Keratinocyte (primary cell): ENCODE results near the gene FAM13A. TPM values are rescaled to one million over a fixed set of nuclear protein-coding genes. Genes with fewer than 3 reads are reported as not detected.

Source experiments
- DNase-seq: peaks from one replicate; pipeline ENCODE4 v3.0.0-alpha.2; 2011; ENCODE audit warnings: low read depth, missing footprints, low spot score
- FAIRE-seq: peaks from 2 replicates; lab custom pipeline; 2011; peaks lifted over from hg19 to GRCh38; lab: Jason Lieb, UNC
- H2AFZ ChIP-seq: 2 replicates; pipeline ENCODE4 v1.6.0; 2012; ENCODE audit warnings: low read length, control low read depth, inconsistent platforms; ENCODE audit not compliant: control insufficient read depth
- H3K27ac ChIP-seq: 2 replicates; pipeline ENCODE4 v1.5.1; 2011; ENCODE audit warnings: low read length; ENCODE audit not compliant: control insufficient read depth, insufficient read depth
- H3K27me3 ChIP-seq: 3 replicates; pipeline ENCODE4 v1.6.0; 2011; ENCODE audit warnings: low read length; ENCODE audit not compliant: control insufficient read depth, insufficient read depth; ENCODE audit errors: extremely low read depth
- H3K36me3 ChIP-seq, 2 experiments: 2 replicates in 1 of 2; 3 replicates in 1 of 2; pipeline ENCODE4 v1.5.1; 2011; ENCODE audit warnings: low read length in 2 of 2, mild to moderate bottlenecking in 1 of 2; ENCODE audit not compliant: control insufficient read depth in 2 of 2, insufficient read depth in 2 of 2; ENCODE audit errors: extremely low read depth in 1 of 2
- H3K4me1 ChIP-seq: 3 replicates; pipeline ENCODE4 v1.5.1; 2011; ENCODE audit warnings: low read length; ENCODE audit not compliant: control insufficient read depth, insufficient read depth; ENCODE audit errors: extremely low read depth
- H3K4me2 ChIP-seq: 3 replicates; pipeline ENCODE4 v1.6.0; 2011; ENCODE audit warnings: low read depth, low read length; ENCODE audit not compliant: control insufficient read depth, insufficient read depth; ENCODE audit errors: extremely low read depth
- H3K4me3 ChIP-seq, 3 experiments: fragments of 200-600 bp in 1 of 3; sonication (generic) in 1 of 3; 2 replicates in 2 of 3; 3 replicates in 1 of 3; pipeline ENCODE4 v1.5.1; 2011 to 2016; ENCODE audit warnings: low read length in 3 of 3, mild to moderate bottlenecking in 3 of 3, control low read depth in 2 of 3, inconsistent platforms in 1 of 3, low read depth in 1 of 3, mixed read lengths in 1 of 3, mixed run types in 1 of 3, moderate library complexity in 1 of 3; ENCODE audit not compliant: control insufficient read depth in 2 of 3, insufficient read depth in 2 of 3; ENCODE audit errors: extremely low read depth in 1 of 3
- H3K79me2 ChIP-seq: 2 replicates; pipeline ENCODE4 v1.6.0; 2012; ENCODE audit warnings: low read length; ENCODE audit not compliant: control insufficient read depth, insufficient read depth
- H3K9ac ChIP-seq: 3 replicates; pipeline ENCODE4 v1.6.0; 2011; ENCODE audit warnings: low read length; ENCODE audit not compliant: control insufficient read depth, insufficient read depth; ENCODE audit errors: extremely low read depth
- H3K9me1 ChIP-seq: 3 replicates; pipeline ENCODE4 v1.6.0; 2011; ENCODE audit warnings: low read length; ENCODE audit not compliant: control insufficient read depth, insufficient read depth; ENCODE audit errors: extremely low read depth
- H3K9me3 ChIP-seq: 2 replicates; pipeline ENCODE4 v1.5.1; 2012; ENCODE audit warnings: low read depth, low read length; ENCODE audit not compliant: control insufficient read depth
- H4K20me1 ChIP-seq: 3 replicates; pipeline ENCODE4 v1.6.0; 2011; ENCODE audit warnings: low read length; ENCODE audit not compliant: control insufficient read depth, insufficient read depth; ENCODE audit errors: extremely low read depth
- CTCF ChIP-seq, 3 experiments: IDR thresholded peaks in 1 of 3; conservative IDR thresholded peaks in 1 of 3; optimal IDR thresholded peaks in 1 of 3; 2 replicates in 2 of 3; 3 replicates in 1 of 3; pipeline versions ENCODE3 to v1.5.1; 2011; ENCODE audit warnings: low read length in 3 of 3, mild to moderate bottlenecking in 3 of 3, moderate library complexity in 2 of 3, control low read depth in 1 of 3, inconsistent platforms in 1 of 3; ENCODE audit not compliant: insufficient read depth in 2 of 3; ENCODE audit errors: extremely low read depth in 1 of 3
- EZH2 ChIP-seq: IDR thresholded peaks from one replicate; pipeline ENCODE4 v1.6.1; 2012; ENCODE audit warnings: inconsistent platforms, mild to moderate bottlenecking, low read length, moderate library complexity
- dilution Hi-C: fragments of 300-500 bp; cut with MboI; formaldehyde crosslinking; loops from one replicate; pipeline ENCODE4 v1.7.0; 2020; ENCODE audit warnings: low sequenced_read_pairs; ENCODE audit not compliant: extremely low pct_ligation_motif_present
- polyA plus RNA-seq, 5 experiments: library from polyadenylated mRNA; depleted of rRNA in 3 of 5; stranded (reverse) in 3 of 5; stranded (forward) in 1 of 5; unstranded in 1 of 5; fragments of >200 nt; gene quantifications; 1 replicate in 1 of 5; 2 replicates in 3 of 5; 3 replicates in 1 of 5; pipeline versions ENCODE4 v1.2.1 to v1.2.3, GENCODE V29; 2011 to 2012; ENCODE audit warnings: missing spikeins in 2 of 5, low read depth in 1 of 5, low replicate concordance in 1 of 5

The FAM13A gene
- polyA plus RNA-seq, 1 donor (not counting 4 experiments of a cell fraction or from before 2014, with no cell fraction given): 6.0 TPM

GRCh38 chr4:88794952-88795351 is 262.0 kb downstream of the FAM13A start:
- H4K20me1 ChIP-seq: no peaks in the 10 kb centered on the region
- no peak overlapping the region for H3K4me2 ChIP-seq
- H2AFZ ChIP-seq: no peak overlapping the region
- no peaks in the 10 kb centered on the region for H3K9me1 ChIP-seq
- H3K27me3 ChIP-seq: no peaks in the 10 kb centered on the region
- H3K9ac ChIP-seq: no peak overlapping the region
- H3K9me3 ChIP-seq: no peaks in the 10 kb centered on the region
- no peak overlapping the region for H3K4me3 ChIP-seq
- no peak overlapping the region for H3K27ac ChIP-seq
- TF ChIP-seq EZH2: no peak
- TF ChIP-seq CTCF (optimal IDR thresholded peaks at IDR 0.05 in 1 of 3, IDR thresholded peaks at IDR 0.05 in 1 of 3, conservative IDR thresholded peaks at IDR 0.05 in 1 of 3; ENCODE audit: extremely low read depth in 1 of 3, insufficient read depth in 2 of 3, low read length in 3 of 3): no peak
- H3K4me1 ChIP-seq: peaks cover 16% of the 10 kb centered on the region
- no peaks in the 10 kb centered on the region for H3K79me2 ChIP-seq
- dilution Hi-C loops: no loop called here
- no peak for DNase-seq
- FAIRE-seq: no peak
- no peaks in the 10 kb centered on the region for H3K36me3 ChIP-seq

GRCh38 chr4:88794087-88794690 is 262.8 kb downstream of the FAM13A start:
- H3K9me3 ChIP-seq: no peaks in the 10 kb centered on the region
- dilution Hi-C loops: no loop called here
- no peaks in the 10 kb centered on the region for H4K20me1 ChIP-seq
- no peak overlapping the region for H3K4me3 ChIP-seq
- TF ChIP-seq CTCF (optimal IDR thresholded peaks at IDR 0.05 in 1 of 3, IDR thresholded peaks at IDR 0.05 in 1 of 3, conservative IDR thresholded peaks at IDR 0.05 in 1 of 3; ENCODE audit: extremely low read depth in 1 of 3, insufficient read depth in 2 of 3, low read length in 3 of 3) (no peak), EZH2 (no peak)
- no peak overlapping the region for H3K4me2 ChIP-seq
- H3K79me2 ChIP-seq: no peaks in the 10 kb centered on the region
- no peak overlapping the region for H3K27ac ChIP-seq
- no peaks in the 10 kb centered on the region for H3K9me1 ChIP-seq
- no peaks in the 10 kb centered on the region for H3K36me3 ChIP-seq
- H3K4me1 ChIP-seq: peaks cover 16% of the 10 kb centered on the region
- no peak overlapping the region for H3K9ac ChIP-seq
- no peak overlapping the region for H2AFZ ChIP-seq
- H3K27me3 ChIP-seq: no peaks in the 10 kb centered on the region
- DNase-seq (no peak), FAIRE-seq (no peak)
